Spleen (tissue), 11 donors: ENCODE data around the gene SSNA1. TPM values are rescaled to one million over a fixed set of nuclear protein-coding genes. Genes with fewer than 3 reads are reported as not detected.
A peak's percentile ranks its signal among the peaks of the same experiment; 100 is the strongest.

Source experiments
- DNase-seq: peaks from one replicate; pipeline ENCODE4 v3.0.0-alpha.2; 2020
- H3K27ac ChIP-seq, 8 donors: fragments of 200-600 bp; sonication (generic) in 7 of 8; 1 replicate in 4 of 8; 2 replicates in 4 of 8; pipeline versions ENCODE4 v1.5.0 to v1.8.0; 2016 to 2021; ENCODE audit warnings: inconsistent platforms in 4 of 8, mild to moderate bottlenecking in 4 of 8, moderate library complexity in 1 of 8
- H3K27me3 ChIP-seq, 7 donors: fragments of 200-600 bp; sonication (generic) in 6 of 7; replicated peaks in 1 of 7; 1 replicate in 4 of 7; 2 replicates in 3 of 7; pipeline versions ENCODE4 v1.5.0 to v1.8.0; 2016 to 2021; ENCODE audit warnings: inconsistent platforms in 3 of 7, mild to moderate bottlenecking in 1 of 7
- H3K36me3 ChIP-seq, 6 donors: fragments of 200-600 bp; sonication (generic) in 5 of 6; 1 replicate in 4 of 6; 2 replicates in 2 of 6; pipeline versions ENCODE4 v1.5.0 to v1.8.0; 2016 to 2021; ENCODE audit warnings: inconsistent platforms in 2 of 6
- H3K4me1 ChIP-seq, 6 donors: fragments of 200-600 bp; sonication (generic) in 5 of 6; 1 replicate in 3 of 6; 2 replicates in 3 of 6; pipeline versions ENCODE4 v1.5.0 to v1.8.0; 2016 to 2021; ENCODE audit warnings: inconsistent platforms in 3 of 6
- H3K4me3 ChIP-seq, 8 donors: fragments of 200-600 bp; sonication (generic) in 7 of 8; 1 replicate in 4 of 8; 2 replicates in 4 of 8; pipeline versions ENCODE4 v1.5.0 to v1.8.0; 2016 to 2021; ENCODE audit warnings: inconsistent platforms in 4 of 8, mild to moderate bottlenecking in 4 of 8, moderate library complexity in 2 of 8
- H3K9me3 ChIP-seq, 8 donors: fragments of 200-600 bp; sonication (generic) in 7 of 8; 1 replicate in 4 of 8; 2 replicates in 4 of 8; pipeline versions ENCODE4 v1.5.0 to v1.8.0; 2016 to 2021; ENCODE audit warnings: inconsistent platforms in 4 of 8
- CTCF ChIP-seq, 11 experiments: fragments of 200-600 bp in 7 of 11; fragments of 450-650 bp in 4 of 11; sonication (generic) in 4 of 11; IDR thresholded peaks in 8 of 11; conservative IDR thresholded peaks in 3 of 11; 1 replicate in 7 of 11; 2 replicates in 4 of 11; pipeline versions ENCODE4 v1.4.0 to v1.8.0; 2016 to 2021; ENCODE audit warnings: antibody characterized with exemption in 11 of 11, inconsistent platforms in 4 of 11, mild to moderate bottlenecking in 1 of 11
- POLR2A ChIP-seq, 3 donors: fragments of 450-650 bp; IDR thresholded peaks; one replicate each; pipeline ENCODE4 v1.5.1; 2017; ENCODE audit warnings: antibody characterized with exemption in 3 of 3, mild to moderate bottlenecking in 1 of 3
- POLR2AphosphoS5 ChIP-seq, 3 donors: sonication (generic); formaldehyde crosslinking; IDR thresholded peaks; one replicate each; pipeline ENCODE4 v1.5.1; 2017; ENCODE audit warnings: antibody characterized with exemption in 3 of 3
- WGBS, 5 donors: extraction: QIAGEN DNeasy Blood & Tissue Kit in 3 of 5; methylation state at CpG; one replicate each; pipeline versions ENCODE4 v1.1.5 to v1.1.7; 2013 to 2018; 5-methylcytosine and 5-hydroxymethylcytosine counted together
- intact Hi-C: fragments of 100-400 bp; cut with DNase I; formaldehyde crosslinking; loops from one replicate; pipeline ENCODE4 v1.15.0; 2023; ENCODE audit warnings: low total_unique reads
- polyA plus RNA-seq, 3 donors: library from polyadenylated mRNA; stranded (reverse); fragments of 200-250 nt; gene quantifications; one replicate each; pipeline ENCODE4 v1.2.1, GENCODE V29; 2013
- total RNA-seq, 7 donors: library from RNA; depleted of rRNA in 3 of 7; stranded (reverse); fragments of >200 nt in 3 of 7; fragmentation: NEBNext Ultra II Directional in 4 of 7; extraction: Animal tissue kit (Norgen Biotek cat#: 25700) in 4 of 7; gene quantifications; one replicate each; pipeline versions ENCODE4 v1.1.0 to v1.2.1, GENCODE V29; 2016 to 2021
- donor health status: healthy with polysubstance abuse.
- donor health status: DM: no; HTN: no; CAD: no; lungs with moderate emphysema.
- donor health status: DM: no; HTN: no; CAD: no.
- donor health status: Bipolar disorder and iron deficiency.
- donor health status: healthy.
- donor health status: DM: no; HTN: no; CAD: no.
- donor health status: DM: yes; HTN: yes; CAD: no.

The SSNA1 gene
- total and polyA plus RNA-seq, 10 donors = 38.2 to 109 (median 48.0) TPM

GRCh38 chr9:137206602-137207001, 18.1 kb downstream of the SSNA1 start:
- H3K4me1 ChIP-seq = peaks cover 30 to 62% (median 56%) of the 10 kb centered on the region in 6 donors
- WGBS, 5 donors = 77 to 89% (median 82%) methylated on average over 7 of the region's 7 CpGs
- no peaks in the 10 kb centered on the region for H3K27me3 ChIP-seq
- H3K9me3 ChIP-seq = no peaks in the 10 kb centered on the region
- H3K36me3 ChIP-seq = peaks cover 0 to 44% (median 9%) of the 10 kb centered on the region in 6 donors
- intact Hi-C loops = no loop called here
- TF ChIP-seq POLR2A (IDR thresholded peaks at IDR 0.05) = no peak
- TF ChIP-seq POLR2AphosphoS5 (IDR thresholded peaks at IDR 0.05) = no peak
- TF ChIP-seq CTCF (IDR thresholded peaks at IDR 0.05 in 8 of 11, conservative IDR thresholded peaks at IDR 0.05 in 3 of 11) = no peak
- peak overlapping the region in 6 of 8 donors; percentile 91 to 99 (median 97) for H3K4me3 ChIP-seq
- no peak overlapping the region for H3K27ac ChIP-seq
- DNase-seq = no peak

GRCh38 chr9:137211532-137211931, 23.1 kb downstream of the SSNA1 start:
- Histone ChIP-seq H3K27ac (no peak overlapping the region), H3K9me3 (no peaks in the 10 kb centered on the region), H3K4me3 (no peak overlapping the region), H3K27me3 (no peaks in the 10 kb centered on the region), H3K4me1 (peaks cover 4 to 19% (median 11%) of the 10 kb centered on the region in 6 donors), H3K36me3 (peaks cover 0 to 87% (median 22%) of the 10 kb centered on the region in 6 donors)
- TF ChIP-seq POLR2AphosphoS5 (IDR thresholded peaks at IDR 0.05) (peak in 1 of 3 donors; percentile 14), CTCF (IDR thresholded peaks at IDR 0.05 in 8 of 11, conservative IDR thresholded peaks at IDR 0.05 in 3 of 11) (no peak)
- intact Hi-C loops = no loop called here
- 77 to 83% (median 80%) methylated on average over 13 of the region's 13 CpGs for WGBS, 5 donors
- no peak for DNase-seq

- intact Hi-C loops = no loop called here
- H3K36me3 ChIP-seq = peaks cover 0 to 90% (median 23%) of the 10 kb centered on the region in 6 donors
- H3K27ac ChIP-seq = no peak overlapping the region
- no peak for DNase-seq
- H3K4me1 ChIP-seq = peaks cover 0 to 19% (median 9%) of the 10 kb centered on the region in 6 donors
- H3K9me3 ChIP-seq = no peaks in the 10 kb centered on the region
- H3K4me3 ChIP-seq = no peak overlapping the region
- WGBS, 5 donors = 83 to 93% (median 88%) methylated on average over 11 to 21 of the region's 21 CpGs
- TF ChIP-seq CTCF (IDR thresholded peaks at IDR 0.05 in 8 of 11, conservative IDR thresholded peaks at IDR 0.05 in 3 of 11) (no peak), POLR2AphosphoS5 (IDR thresholded peaks at IDR 0.05) (peak in 1 of 3 donors; percentile 26), POLR2A (IDR thresholded peaks at IDR 0.05) (no peak)
- no peaks in the 10 kb centered on the region for H3K27me3 ChIP-seq
These were observed 24.0 kb downstream of the SSNA1 start for GRCh38 chr9:137212520-137212919.

DNA sequence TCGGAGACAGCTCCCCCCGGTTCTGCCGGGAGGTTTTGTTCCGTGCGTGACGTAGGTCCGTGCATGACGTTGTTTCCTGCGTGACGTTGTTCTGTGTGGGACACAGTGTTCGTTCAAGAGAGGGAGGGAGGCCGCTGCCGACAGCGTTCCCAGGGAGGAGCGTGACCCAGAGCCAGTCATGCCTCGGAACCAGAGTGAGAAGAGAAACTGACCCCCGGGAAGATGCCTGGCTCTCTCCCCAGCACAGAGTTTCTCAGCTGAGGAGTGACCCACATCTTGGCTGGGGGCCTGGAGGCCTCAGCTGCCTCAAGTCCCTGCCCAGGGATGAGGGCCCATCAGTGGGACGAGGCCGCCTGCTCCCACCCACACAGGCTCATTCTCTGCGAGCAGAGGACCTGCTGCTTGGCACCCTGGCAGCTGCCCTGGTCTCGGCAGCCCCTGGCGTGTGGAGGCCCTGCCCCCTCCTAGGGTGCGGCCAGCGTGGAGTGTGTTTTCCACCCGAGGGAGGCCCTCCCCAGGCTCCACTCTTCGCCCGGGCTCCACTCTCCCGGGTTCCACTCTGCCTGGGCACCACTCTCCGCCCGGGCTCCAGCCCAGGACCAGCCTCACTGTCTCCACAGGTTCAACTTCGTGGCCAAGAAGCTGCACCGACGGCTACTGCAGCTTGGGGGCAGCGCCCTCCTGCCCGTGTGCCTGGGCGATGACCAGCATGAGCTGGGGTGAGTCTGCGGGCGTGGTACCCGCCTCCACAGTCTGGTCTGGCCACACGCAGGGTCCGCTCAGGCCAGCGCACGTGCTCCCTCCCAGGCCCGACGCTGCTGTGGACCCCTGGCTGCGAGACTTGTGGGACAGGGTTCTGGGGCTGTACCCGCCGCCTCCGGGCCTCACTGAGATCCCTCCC, 24.9 kb downstream of the SSNA1 start:
- TF ChIP-seq CTCF (IDR thresholded peaks at IDR 0.05 in 8 of 11, conservative IDR thresholded peaks at IDR 0.05 in 3 of 11) = no peak
- peak in 2 of 3 donors; percentile 15 to 45 for TF ChIP-seq POLR2AphosphoS5 (IDR thresholded peaks at IDR 0.05)
- H3K27me3 ChIP-seq = no peaks in the 10 kb centered on the region
- 87 to 96% (median 92%) methylated on average over 31 to 49 of the region's 49 CpGs for WGBS, 5 donors
- H3K4me1 ChIP-seq = peaks cover 0 to 22% (median 16%) of the 10 kb centered on the region in 6 donors
- peaks cover 0 to 90% (median 23%) of the 10 kb centered on the region in 6 donors for H3K36me3 ChIP-seq
- intact Hi-C loops = no loop called here
- H3K9me3 ChIP-seq = no peaks in the 10 kb centered on the region
- no peak overlapping the region for H3K4me3 ChIP-seq
- DNase-seq = no peak
- no peak overlapping the region for H3K27ac ChIP-seq
